PC-3 (cell line): ENCODE results near the gene UBL4A. TPM values are rescaled to one million over a fixed set of nuclear protein-coding genes. Genes with fewer than 3 reads are reported as not detected.

Experiments used
- ATAC-seq: fragments of 200-7000 bp; cut with Tn5 transposase; 2 replicates; pipeline ENCODE4 v1.9.1; 2020; ENCODE audit warnings: mild to moderate bottlenecking, moderate library complexity
- BruUV-seq: library from RNA; stranded (reverse); fragments of 400-500 nt; replicated peaks from 2 replicates; lab custom pipeline; 2021; lab: Mats Ljungman, UMichigan
- CTCF ChIA-PET: fragments of 300-600 bp; sonication (Branson Sonifier 250); formaldehyde crosslinking; loops from one replicate; lab custom pipeline; 2022; ENCODE audit warnings: antibody characterized with exemption; lab: Charles Lee
- POLR2A ChIA-PET: fragments of 300-600 bp; sonication (Branson Sonifier 250); formaldehyde crosslinking; loops from one replicate; lab custom pipeline; 2022; ENCODE audit warnings: antibody characterized with exemption; ENCODE audit not compliant: unreplicated experiment; lab: Charles Lee
- DNase-seq: peaks from one replicate; pipeline ENCODE4 v3.0.0-alpha.2; 2015
- H2AFZ ChIP-seq: fragments of 300-600 bp; sonication (generic); 2 replicates; pipeline ENCODE4 v1.6.0; 2016; ENCODE audit warnings: antibody characterized with exemption, low read length
- H3F3A ChIP-seq: fragments of 300-600 bp; sonication (generic); one replicate; pipeline ENCODE4 v1.6.0; 2017; ENCODE audit warnings: antibody characterized with exemption, low read length, control low read depth, mild to moderate bottlenecking; ENCODE audit not compliant: unreplicated experiment
- H3K27ac ChIP-seq: fragments of 300-600 bp; sonication (generic); 2 replicates; pipeline ENCODE4 v1.5.1; 2016; ENCODE audit warnings: mild to moderate bottlenecking, low read length
- H3K27me3 ChIP-seq: fragments of 300-600 bp; sonication (generic); 2 replicates; pipeline ENCODE4 v1.6.1; 2016; ENCODE audit warnings: low read length, mixed read lengths
- H3K36me3 ChIP-seq: fragments of 300-600 bp; sonication (generic); 2 replicates; pipeline ENCODE4 v1.6.1; 2016; ENCODE audit warnings: low read depth, mixed run types, low read length, mixed read lengths
- H3K4me1 ChIP-seq: fragments of 300-600 bp; sonication (generic); 2 replicates; pipeline ENCODE4 v1.5.1; 2016; ENCODE audit warnings: low read length; ENCODE audit not compliant: insufficient read depth
- H3K4me2 ChIP-seq: fragments of 300-600 bp; sonication (generic); 2 replicates; pipeline ENCODE4 v1.6.0; 2016; ENCODE audit warnings: low read length
- H3K4me3 ChIP-seq: fragments of 300-600 bp; sonication (generic); 2 replicates; pipeline ENCODE4 v1.5.1; 2016; ENCODE audit warnings: mild to moderate bottlenecking, low read length, mixed read lengths
- H3K79me2 ChIP-seq: fragments of 300-600 bp; sonication (generic); 2 replicates; pipeline ENCODE4 v1.6.1; 2017; ENCODE audit warnings: low read length, mixed read lengths
- H3K9ac ChIP-seq: fragments of 300-600 bp; sonication (generic); 2 replicates; pipeline ENCODE4 v1.6.0; 2016; ENCODE audit warnings: mild to moderate bottlenecking, low read length
- H3K9me2 ChIP-seq: fragments of 300-600 bp; sonication (generic); replicated peaks from 2 replicates; pipeline ENCODE4 v1.6.1; 2016; ENCODE audit warnings: mixed run types, low read length, mixed read lengths
- H3K9me3 ChIP-seq: fragments of 300-600 bp; sonication (generic); 2 replicates; pipeline ENCODE4 v1.6.1; 2016; ENCODE audit warnings: low read length, mixed read lengths
- H4K20me1 ChIP-seq: fragments of 300-600 bp; sonication (generic); 2 replicates; pipeline ENCODE4 v1.6.1; 2016; ENCODE audit warnings: low read length, mixed read lengths
- EZH2 ChIP-seq: fragments of 300-600 bp; sonication (generic); IDR thresholded peaks from one replicate; pipeline ENCODE4 v1.6.1; 2017; ENCODE audit warnings: antibody characterized with exemption, mild to moderate bottlenecking, low read length; ENCODE audit not compliant: unreplicated experiment
- EZH2phosphoT487 ChIP-seq: fragments of 300-600 bp; sonication (generic); IDR thresholded peaks from 2 replicates; pipeline ENCODE4 v1.6.1; 2018; ENCODE audit warnings: mild to moderate bottlenecking, antibody characterized with exemption, low read length, borderline replicate concordance
- intact Hi-C: fragments of 100-400 bp; cut with micrococcal nuclease; formaldehyde crosslinking; loops from 2 replicates; pipeline ENCODE4 v1.9.0; 2023
- total RNA-seq: library from RNA; depleted of rRNA; stranded (reverse); fragments of >200 nt; gene quantifications from 2 replicates; pipeline ENCODE4 v1.2.3, GENCODE V29; 2014
- TF ChIP-seq, protein P1 (sequence below): fragments of 300-600 bp; sonication (generic); conservative IDR thresholded peaks from 2 replicates; pipeline ENCODE4 v1.5.1; 2017; ENCODE audit warnings: antibody characterized with exemption, low read depth, mild to moderate bottlenecking, low read length

UBL4A gene
- total RNA-seq, 1 experiment from 2014 or later: 92.3 TPM

DNA sequence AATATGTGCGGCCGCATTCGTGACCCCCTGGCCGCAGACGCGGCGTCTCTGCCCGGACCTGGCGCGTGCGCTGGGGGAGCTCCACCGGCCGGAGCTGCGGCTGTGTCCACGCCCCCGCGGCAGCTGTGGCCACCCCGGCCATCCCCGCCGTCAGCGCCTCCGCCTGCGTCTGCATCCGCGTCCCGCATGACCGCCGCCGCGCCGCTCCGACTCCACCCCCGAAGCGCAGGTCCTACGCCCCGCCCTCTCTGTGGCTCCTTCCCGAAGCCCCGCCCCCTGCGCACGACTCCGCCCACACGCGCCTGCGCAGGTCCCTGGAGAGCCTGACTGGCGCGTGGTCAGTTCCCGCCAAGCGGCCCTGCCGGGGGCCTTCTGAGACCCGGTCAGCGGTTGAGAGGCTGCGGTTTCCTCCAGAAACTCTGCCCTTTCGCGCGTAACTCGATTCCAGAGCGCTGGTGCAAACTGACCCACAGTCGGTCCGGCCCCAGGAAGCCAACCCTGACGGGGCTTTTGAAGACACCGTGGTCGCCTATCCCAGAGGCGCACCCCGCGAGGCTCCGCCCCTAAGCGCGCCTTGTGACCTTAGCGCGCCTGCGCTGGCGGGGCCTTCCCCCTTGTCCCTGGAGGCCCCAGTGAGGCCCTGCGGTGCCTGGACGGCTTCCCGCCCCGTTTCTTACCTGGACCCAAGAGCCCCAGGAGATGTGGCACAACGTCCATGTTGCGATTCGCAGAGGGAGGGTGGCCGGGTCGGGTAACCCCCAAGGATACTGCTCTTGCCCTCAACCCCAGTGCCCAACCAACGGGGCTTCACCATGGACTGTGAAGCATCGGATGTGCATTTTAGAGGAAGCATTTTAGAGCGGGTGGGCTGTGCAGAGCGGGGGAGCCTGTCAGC is 7.4 kb downstream of the UBL4A start, which contains the start of gene LAGE3:
LAGE3 (minus strand) TSS at position 554 of the 895 bp plus-strand sequence; CDS start at position 188, 366 bp downstream.
- DNase-seq (peak; percentile 87), ATAC-seq (peak; percentile 89)
- Histone ChIP-seq H3K4me1 (peaks cover 12% of the 10 kb centered on the region), H3K36me3 (peaks cover 2% of the 10 kb centered on the region; the same call in 1 of the 2 replicates), H3F3A (no peaks in the 10 kb centered on the region), H3K27me3 (no peaks in the 10 kb centered on the region), H3K9me2 (no peaks in the 10 kb centered on the region), H4K20me1 (no peaks in the 10 kb centered on the region), H3K4me2 (peak within 1 kb of the TSS; percentile 94), H3K79me2 (peaks cover 6% of the 10 kb centered on the region; the same call in 1 of the 2 replicates), H3K27ac (no peak within 1 kb of the TSS), H3K9ac (peak within 1 kb of the TSS; percentile 60), H2AFZ (peak within 1 kb of the TSS; percentile 90), H3K9me3 (no peaks in the 10 kb centered on the region), H3K4me3 (peak within 1 kb of the TSS; percentile 72)
- intact Hi-C loops: loop anchor here (5.0 kb wide), 1 partner anchor 37 kb away; the partner anchor contains the start of gene FAM50A
- BruUV-seq: TSS peak; percentile 25
- TF ChIP-seq, protein P1, sequence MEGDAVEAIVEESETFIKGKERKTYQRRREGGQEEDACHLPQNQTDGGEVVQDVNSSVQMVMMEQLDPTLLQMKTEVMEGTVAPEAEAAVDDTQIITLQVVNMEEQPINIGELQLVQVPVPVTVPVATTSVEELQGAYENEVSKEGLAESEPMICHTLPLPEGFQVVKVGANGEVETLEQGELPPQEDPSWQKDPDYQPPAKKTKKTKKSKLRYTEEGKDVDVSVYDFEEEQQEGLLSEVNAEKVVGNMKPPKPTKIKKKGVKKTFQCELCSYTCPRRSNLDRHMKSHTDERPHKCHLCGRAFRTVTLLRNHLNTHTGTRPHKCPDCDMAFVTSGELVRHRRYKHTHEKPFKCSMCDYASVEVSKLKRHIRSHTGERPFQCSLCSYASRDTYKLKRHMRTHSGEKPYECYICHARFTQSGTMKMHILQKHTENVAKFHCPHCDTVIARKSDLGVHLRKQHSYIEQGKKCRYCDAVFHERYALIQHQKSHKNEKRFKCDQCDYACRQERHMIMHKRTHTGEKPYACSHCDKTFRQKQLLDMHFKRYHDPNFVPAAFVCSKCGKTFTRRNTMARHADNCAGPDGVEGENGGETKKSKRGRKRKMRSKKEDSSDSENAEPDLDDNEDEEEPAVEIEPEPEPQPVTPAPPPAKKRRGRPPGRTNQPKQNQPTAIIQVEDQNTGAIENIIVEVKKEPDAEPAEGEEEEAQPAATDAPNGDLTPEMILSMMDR: no peak
- TF ChIP-seq EZH2phosphoT487: no peak
- no peak for TF ChIP-seq EZH2
- ChIA-PET POLR2A (interaction anchor here (1.0 kb wide), 1 partner anchor 11 kb away, joined by 4 read pairs; the partner anchor contains the start of gene SLC10A3), CTCF (no interaction called here)

DNA sequence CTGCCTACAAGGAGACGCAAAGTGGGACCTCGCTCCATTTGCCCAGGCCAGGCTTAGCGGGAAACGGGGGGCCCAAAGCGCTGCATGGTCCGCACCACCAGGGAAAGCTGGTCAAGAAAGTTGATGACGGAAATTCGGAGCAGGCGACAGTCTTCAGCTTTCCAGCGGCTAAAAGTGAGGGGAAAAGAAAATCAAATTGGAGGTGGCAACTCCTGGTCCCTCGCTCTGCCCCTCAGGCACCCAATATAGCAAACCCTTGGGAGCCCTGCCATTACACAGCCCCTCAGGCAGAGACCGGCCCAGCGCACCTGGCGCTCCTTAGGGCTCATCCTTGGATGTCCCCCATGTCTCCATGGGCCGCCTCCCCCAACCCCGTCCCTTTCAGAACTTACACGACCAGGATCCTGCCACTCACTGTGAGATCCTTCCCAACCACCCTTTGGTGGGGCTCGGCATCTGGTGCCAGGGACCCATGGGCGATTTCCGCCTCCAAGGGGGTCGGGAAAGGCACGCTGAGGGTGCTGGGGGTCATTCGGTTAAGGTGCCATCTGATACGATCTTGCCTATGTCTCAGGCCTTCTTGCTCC is 8.4 kb downstream of the UBL4A start:
- TF ChIP-seq EZH2phosphoT487 (no peak), EZH2 (no peak)
- TF ChIP-seq, protein P1: no peak
- H2AFZ ChIP-seq: peak overlapping the region; percentile 90
- BruUV-seq: TSS peak; percentile 94
- peak overlapping the region; percentile 94 for H3K4me2 ChIP-seq
- H3K4me1 ChIP-seq: peaks cover 12% of the 10 kb centered on the region
- H3K27me3 ChIP-seq: no peaks in the 10 kb centered on the region
- H3F3A ChIP-seq: no peaks in the 10 kb centered on the region
- 0 out of 2 replicates have a peak, but pooled peaks cover 4% of the 10 kb centered on the region for H3K79me2 ChIP-seq
- H3K4me3 ChIP-seq: peak overlapping the region; percentile 72
- H3K27ac ChIP-seq: no peak overlapping the region
- peak; percentile 9 for ATAC-seq
- POLR2A ChIA-PET: interaction anchor here (1.0 kb wide), 1 partner anchor 12 kb away, joined by 4 read pairs; the partner anchor contains the start of gene SLC10A3
- DNase-seq: no peak
- H4K20me1 ChIP-seq: no peaks in the 10 kb centered on the region
- H3K9me2 ChIP-seq: no peaks in the 10 kb centered on the region
- H3K9ac ChIP-seq: peak overlapping the region; percentile 60
- CTCF ChIA-PET: no interaction called here
- no peaks in the 10 kb centered on the region for H3K36me3 ChIP-seq
- intact Hi-C loops: loop anchor here (5.0 kb wide), 1 partner anchor 36 kb away; the partner anchor contains the start of gene FAM50A
- no peaks in the 10 kb centered on the region for H3K9me3 ChIP-seq
